Peyer's patch (tissue), 4 donors: ENCODE results near the gene MTMR3. TPM values are rescaled to one million over a fixed set of nuclear protein-coding genes. Genes with fewer than 3 reads are reported as not detected.

Experiments used
- DNase-seq, 3 donors: peaks; one replicate each; pipeline ENCODE4 v3.0.0-alpha.2; 2017 to 2019
- H3K27ac ChIP-seq, 4 donors: fragments of 200-600 bp; sonication (generic); one replicate each; pipeline ENCODE4 v1.5.1; 2016 to 2019
- H3K27me3 ChIP-seq, 2 donors: fragments of 200-600 bp; sonication (generic); one replicate each; pipeline ENCODE4 v1.5.1; 2019
- H3K36me3 ChIP-seq, 3 donors: fragments of 200-600 bp; sonication (generic); one replicate each; pipeline ENCODE4 v1.5.1; 2016 to 2019
- H3K4me1 ChIP-seq, 4 donors: fragments of 200-600 bp; sonication (generic); one replicate each; pipeline ENCODE4 v1.5.1; 2016 to 2019
- H3K4me3 ChIP-seq, 4 donors: fragments of 200-600 bp; sonication (generic); 1 replicate in 3 of 4; 2 replicates in 1 of 4; pipeline ENCODE4 v1.5.1; 2016 to 2019; ENCODE audit warnings: mild to moderate bottlenecking in 1 of 4
- H3K9me3 ChIP-seq, 4 donors: fragments of 200-600 bp; sonication (generic); one replicate each; pipeline ENCODE4 v1.5.1; 2016 to 2019; ENCODE audit warnings: mild to moderate bottlenecking in 1 of 4
- POLR2A ChIP-seq, 2 donors: fragments of 450-650 bp; IDR thresholded peaks; one replicate each; pipeline ENCODE4 v1.5.1; 2017; ENCODE audit warnings: antibody characterized with exemption in 2 of 2, mild to moderate bottlenecking in 2 of 2, moderate library complexity in 2 of 2
- total RNA-seq, 4 donors: library from RNA; depleted of rRNA; stranded (reverse); fragments of >200 nt; gene quantifications; one replicate each; pipeline ENCODE4 v1.1.0, GENCODE V29; 2016
- TF ChIP-seq, protein P1 (sequence below), 6 experiments: fragments of 450-650 bp in 4 of 6; fragments of 200-600 bp in 2 of 6; sonication (generic) in 1 of 6; IDR thresholded peaks; one replicate each; pipeline ENCODE4 v1.5.1; 2017 to 2019; ENCODE audit warnings: antibody characterized with exemption in 6 of 6, mild to moderate bottlenecking in 3 of 6, moderate library complexity in 1 of 6

Gene MTMR3
- total RNA-seq, 4 donors from 2014 or later, result 49.4 to 97.8 (median 84.0) TPM

DNA sequence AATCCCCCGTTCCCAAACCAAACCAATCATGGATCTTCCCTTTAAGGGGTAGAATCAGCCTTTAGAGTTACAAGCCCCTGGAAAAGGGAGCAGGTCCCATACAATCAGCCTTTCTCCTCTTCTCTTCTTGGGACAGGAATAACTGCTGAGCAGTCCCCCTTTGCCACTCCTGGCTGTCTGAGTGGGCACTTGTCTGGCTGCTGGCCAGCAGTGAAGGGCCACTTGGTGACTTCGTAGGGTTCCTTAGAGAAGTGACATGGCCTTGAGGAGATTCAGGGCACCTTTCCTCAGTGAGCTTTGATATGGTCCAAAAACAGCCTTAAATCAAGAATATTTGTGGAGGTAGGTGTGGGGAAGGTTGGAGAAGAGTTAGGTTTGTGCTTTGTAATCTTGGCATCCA is 143.8 kb downstream of the MTMR3 start:
- peaks cover 0 to 62% (median 0%) of the 10 kb centered on the region in 3 donors for H3K36me3 ChIP-seq
- peaks cover 0 to 4% (median 0%) of the 10 kb centered on the region in 4 donors for H3K4me1 ChIP-seq
- H3K27ac ChIP-seq, result peak overlapping the region in 2 of 4 donors; percentile 55 to 75

DNA sequence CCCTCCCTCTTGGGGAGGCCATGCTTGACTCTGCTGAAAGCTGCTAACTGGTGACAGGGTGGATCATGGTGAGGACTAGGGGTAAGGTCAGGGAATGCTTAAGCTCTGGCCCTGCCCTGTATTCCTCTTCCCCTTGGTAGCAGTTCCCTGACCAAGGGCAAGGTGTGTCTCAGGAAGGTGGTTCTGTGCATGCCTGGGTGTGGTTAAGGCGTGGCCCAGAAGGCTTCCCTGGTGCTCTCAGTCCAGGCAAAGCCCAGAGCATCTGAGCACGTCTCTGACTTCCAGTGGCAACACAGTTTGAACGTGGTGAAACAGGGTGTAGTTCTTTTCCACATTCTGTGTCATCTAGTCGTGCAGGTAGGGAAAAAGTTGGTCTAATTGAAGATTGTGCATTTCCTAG is 144.2 kb downstream of the MTMR3 start:
- peak in 2 of 3 donors; percentile 74 to 82 for DNase-seq

More for the DNA sequence above, 143.8 kb downstream of the MTMR3 start:
- TF ChIP-seq, protein P1, sequence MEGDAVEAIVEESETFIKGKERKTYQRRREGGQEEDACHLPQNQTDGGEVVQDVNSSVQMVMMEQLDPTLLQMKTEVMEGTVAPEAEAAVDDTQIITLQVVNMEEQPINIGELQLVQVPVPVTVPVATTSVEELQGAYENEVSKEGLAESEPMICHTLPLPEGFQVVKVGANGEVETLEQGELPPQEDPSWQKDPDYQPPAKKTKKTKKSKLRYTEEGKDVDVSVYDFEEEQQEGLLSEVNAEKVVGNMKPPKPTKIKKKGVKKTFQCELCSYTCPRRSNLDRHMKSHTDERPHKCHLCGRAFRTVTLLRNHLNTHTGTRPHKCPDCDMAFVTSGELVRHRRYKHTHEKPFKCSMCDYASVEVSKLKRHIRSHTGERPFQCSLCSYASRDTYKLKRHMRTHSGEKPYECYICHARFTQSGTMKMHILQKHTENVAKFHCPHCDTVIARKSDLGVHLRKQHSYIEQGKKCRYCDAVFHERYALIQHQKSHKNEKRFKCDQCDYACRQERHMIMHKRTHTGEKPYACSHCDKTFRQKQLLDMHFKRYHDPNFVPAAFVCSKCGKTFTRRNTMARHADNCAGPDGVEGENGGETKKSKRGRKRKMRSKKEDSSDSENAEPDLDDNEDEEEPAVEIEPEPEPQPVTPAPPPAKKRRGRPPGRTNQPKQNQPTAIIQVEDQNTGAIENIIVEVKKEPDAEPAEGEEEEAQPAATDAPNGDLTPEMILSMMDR (IDR thresholded peaks at IDR 0.05), result no peak
- no peak for TF ChIP-seq POLR2A (IDR thresholded peaks at IDR 0.05)
- no peak for DNase-seq
- Histone ChIP-seq H3K9me3 (no peaks in the 10 kb centered on the region), H3K4me3 (no peak overlapping the region), H3K27me3 (no peaks in the 10 kb centered on the region)

DNA sequence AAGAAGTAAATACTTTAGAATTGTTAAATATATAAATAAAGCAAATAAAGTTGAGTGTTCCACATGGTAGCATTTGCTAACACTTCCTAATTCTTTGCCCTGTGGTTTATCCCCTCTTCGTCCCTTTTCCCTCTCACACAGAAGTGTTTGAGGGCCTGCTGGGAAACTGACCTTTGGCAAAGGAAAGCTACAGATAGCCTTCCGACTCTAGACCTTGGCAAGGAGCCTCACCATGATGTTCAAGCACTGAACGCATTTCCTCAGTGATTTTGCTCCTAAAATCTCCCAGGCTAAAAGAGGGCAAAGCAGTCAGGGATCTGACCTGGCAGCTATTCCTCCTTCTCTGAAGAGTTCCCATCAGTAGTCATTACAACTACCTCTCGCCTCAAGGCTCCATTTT is 144.8 kb downstream of the MTMR3 start:
- no peak for DNase-seq
- Histone ChIP-seq H3K4me3 (no peak overlapping the region), H3K9me3 (no peaks in the 10 kb centered on the region), H3K4me1 (peaks cover 0 to 4% (median 0%) of the 10 kb centered on the region in 4 donors), H3K27ac (no peak overlapping the region), H3K27me3 (no peaks in the 10 kb centered on the region), H3K36me3 (peaks cover 0 to 52% (median 0%) of the 10 kb centered on the region in 3 donors)
- TF ChIP-seq POLR2A (IDR thresholded peaks at IDR 0.05), result no peak
- TF ChIP-seq, protein P1 (IDR thresholded peaks at IDR 0.05), result no peak

More for the DNA sequence above, 144.2 kb downstream of the MTMR3 start:
- Histone ChIP-seq H3K9me3 (no peaks in the 10 kb centered on the region), H3K27me3 (no peaks in the 10 kb centered on the region), H3K27ac (peak overlapping the region in 2 of 4 donors; percentile 55 to 75), H3K4me1 (peaks cover 0 to 4% (median 0%) of the 10 kb centered on the region in 4 donors), H3K36me3 (peaks cover 0 to 58% (median 0%) of the 10 kb centered on the region in 3 donors), H3K4me3 (no peak overlapping the region)
- TF ChIP-seq POLR2A (IDR thresholded peaks at IDR 0.05), result no peak
- TF ChIP-seq, protein P1 (IDR thresholded peaks at IDR 0.05), result peak in 1 of 6 experiments; percentile 3

DNA sequence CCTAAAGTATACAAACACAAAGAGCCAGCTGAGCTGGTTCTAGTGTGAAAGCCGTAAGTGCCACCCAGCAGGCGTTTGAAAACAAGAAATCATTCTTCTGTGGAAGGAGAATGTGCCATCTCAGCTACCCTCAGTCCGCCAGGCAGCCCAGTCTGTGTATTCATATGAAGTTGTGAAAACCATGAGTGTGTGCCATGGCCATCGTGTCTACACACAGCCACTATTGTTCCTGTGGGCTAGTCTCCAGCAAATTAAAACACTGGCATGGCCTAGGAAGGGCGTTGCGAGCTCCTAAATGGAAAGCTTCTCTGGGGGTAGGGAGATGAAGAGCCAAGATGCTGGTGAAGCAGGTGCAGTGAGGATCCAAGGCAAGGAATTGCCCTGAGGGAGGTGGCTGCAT is 145.8 kb downstream of the MTMR3 start:
- TF ChIP-seq, protein P1 (IDR thresholded peaks at IDR 0.05), result no peak
- no peak for TF ChIP-seq POLR2A (IDR thresholded peaks at IDR 0.05)
- no peaks in the 10 kb centered on the region for H3K27me3 ChIP-seq
- H3K9me3 ChIP-seq, result no peaks in the 10 kb centered on the region
- H3K4me1 ChIP-seq, result peaks cover 0 to 4% (median 0%) of the 10 kb centered on the region in 4 donors
- H3K4me3 ChIP-seq, result no peak overlapping the region
- peaks cover 0 to 42% (median 0%) of the 10 kb centered on the region in 3 donors for H3K36me3 ChIP-seq
- DNase-seq, result no peak
- no peak overlapping the region for H3K27ac ChIP-seq

DNA sequence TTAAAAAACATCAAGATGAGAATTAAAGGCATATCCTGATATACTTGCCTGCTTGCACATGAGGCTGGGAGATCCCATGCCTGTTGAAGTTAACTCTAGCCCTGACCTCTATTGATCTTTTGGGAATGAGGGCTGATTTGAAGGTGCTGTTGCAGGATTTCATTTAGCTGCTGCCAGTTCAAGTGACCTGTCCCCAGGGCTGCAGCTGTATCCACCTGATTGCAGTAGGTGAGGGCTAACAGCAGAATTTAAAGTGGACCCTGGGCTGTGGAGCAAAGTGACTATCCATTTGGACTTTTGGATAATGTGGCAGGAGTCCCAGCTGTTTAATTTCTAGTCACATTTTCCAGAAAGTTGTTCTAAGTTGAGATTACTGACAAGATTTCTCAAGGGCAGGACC is 146.5 kb downstream of the MTMR3 start:
- Histone ChIP-seq H3K4me3 (no peak overlapping the region), H3K27me3 (no peaks in the 10 kb centered on the region), H3K27ac (no peak overlapping the region), H3K36me3 (peaks cover 0 to 35% (median 0%) of the 10 kb centered on the region in 3 donors), H3K9me3 (no peaks in the 10 kb centered on the region), H3K4me1 (peaks cover 0 to 4% (median 0%) of the 10 kb centered on the region in 4 donors)
- DNase-seq, result no peak
- TF ChIP-seq POLR2A (IDR thresholded peaks at IDR 0.05), result no peak
- TF ChIP-seq, protein P1 (IDR thresholded peaks at IDR 0.05), result no peak
